GM21717 (cell line): Measurements from ENCODE around the gene KIF5C.

Source experiments
- ATAC-seq: cut with Tn5 transposase; IDR thresholded peaks from one replicate; pipeline ENCODE4 v1.9.1; 2021; ENCODE audit warnings: mild to moderate bottlenecking, moderate library complexity; ENCODE audit not compliant: unreplicated experiment

Gene KIF5C

DNA sequence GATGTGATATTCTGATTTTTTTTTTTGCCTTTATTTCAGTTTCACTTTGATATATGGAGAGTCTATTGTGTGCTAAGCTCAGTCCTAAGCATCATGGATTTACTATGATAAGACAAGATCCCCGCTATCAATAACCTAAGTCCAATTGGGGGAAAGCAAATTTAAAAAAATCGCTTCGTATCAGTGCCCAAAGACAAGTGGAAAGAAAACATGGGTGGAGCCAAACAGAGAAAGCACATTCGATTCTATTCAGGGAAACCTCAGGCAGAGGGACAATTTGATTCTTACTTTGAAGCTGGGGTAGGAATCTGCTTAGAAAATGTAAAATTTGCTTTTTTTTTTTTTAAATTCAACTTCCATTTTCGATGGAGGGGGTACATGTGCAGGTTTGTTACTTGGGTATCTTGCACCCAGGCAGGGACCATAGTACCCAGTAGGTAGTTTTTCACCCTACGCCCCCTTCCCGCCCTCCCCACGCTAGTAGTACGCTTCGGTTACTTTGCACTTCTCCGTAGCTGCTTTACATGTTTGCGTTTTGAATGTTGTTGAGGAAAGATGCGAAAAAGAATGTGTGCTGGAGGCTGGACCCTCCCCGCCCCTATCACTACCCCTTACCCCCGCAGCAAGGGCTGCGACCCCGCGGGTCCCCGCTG lies 12.4 kb downstream of the KIF5C start:
- ATAC-seq, result no peak

- ATAC-seq, result no peak
These were observed 13.0 kb downstream of the KIF5C start for GRCh38 chr2:148888003-148888501.

DNA sequence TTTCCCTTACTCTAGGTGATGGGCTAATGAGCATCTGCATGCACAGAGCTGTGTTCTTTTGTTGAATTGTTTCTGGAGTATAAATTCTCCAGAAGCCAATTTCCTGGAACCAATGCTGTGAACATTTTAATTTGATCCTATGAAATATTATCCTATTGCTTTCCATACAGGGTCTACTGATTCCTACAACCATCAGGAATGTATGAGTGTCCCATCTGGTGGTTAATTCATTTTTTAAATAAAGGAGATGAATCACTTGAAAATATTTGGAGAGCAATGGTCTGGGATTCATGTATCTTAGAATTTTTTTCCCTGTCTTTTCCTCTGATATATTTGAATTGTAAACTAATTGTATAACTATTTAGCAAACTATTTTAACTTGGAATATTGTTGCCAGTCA lies 14.0 kb downstream of the KIF5C start:
- ATAC-seq, result no peak

DNA sequence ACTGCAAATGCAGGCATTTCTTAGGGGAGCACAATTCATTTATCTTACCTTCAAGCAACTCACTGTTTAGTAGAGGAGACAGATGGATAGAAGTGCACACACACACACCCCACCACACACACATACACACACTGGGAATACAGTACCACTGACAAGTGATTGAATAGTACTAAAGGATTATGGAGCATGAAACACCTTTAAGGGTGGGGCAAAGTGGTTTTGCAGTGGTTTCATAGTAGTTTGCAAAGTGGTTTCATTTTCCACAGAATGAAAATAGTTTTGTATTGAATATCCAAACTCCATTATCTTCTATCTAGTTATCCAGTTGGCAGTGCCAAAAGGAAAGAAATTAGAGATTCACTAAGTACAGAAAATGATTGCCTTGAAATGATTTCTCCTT lies 18.9 kb downstream of the KIF5C start:
- no peak for ATAC-seq

- ATAC-seq, result no peak
These were observed 21.1 kb downstream of the KIF5C start for GRCh38 chr2:148896136-148896535.

DNA sequence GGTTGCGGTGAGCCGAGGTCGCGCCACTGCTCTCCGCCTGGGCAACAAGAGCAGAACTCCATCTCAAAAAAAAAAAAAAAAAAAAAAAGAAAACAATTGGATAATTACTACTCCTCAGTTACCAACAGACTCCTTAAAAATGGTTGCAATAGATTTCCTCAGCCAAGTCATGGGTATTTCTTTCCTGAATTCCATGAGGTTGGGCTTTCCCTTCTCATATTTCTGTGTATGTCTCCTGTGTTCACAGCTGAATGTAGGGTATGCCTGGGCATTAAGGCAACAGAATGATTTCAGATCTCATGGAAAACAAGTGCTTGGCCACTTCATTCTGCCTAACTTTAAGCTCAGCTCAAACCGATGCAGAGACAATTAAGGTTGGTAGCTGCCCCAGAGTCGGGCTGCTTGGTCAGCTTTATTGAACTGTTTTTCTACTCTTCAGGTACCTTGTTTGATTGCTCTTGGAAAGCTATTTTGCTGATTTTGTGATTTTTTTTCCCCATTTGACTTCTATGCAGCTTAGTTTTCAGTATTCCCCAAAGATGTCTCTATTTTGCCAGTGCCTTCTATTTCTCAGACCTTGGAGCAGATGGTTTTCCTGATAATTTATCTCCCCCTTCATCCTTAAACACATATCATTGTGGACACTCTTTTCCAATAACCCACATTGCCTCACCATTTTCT lies 24.8 kb downstream of the KIF5C start:
- no peak for ATAC-seq

DNA sequence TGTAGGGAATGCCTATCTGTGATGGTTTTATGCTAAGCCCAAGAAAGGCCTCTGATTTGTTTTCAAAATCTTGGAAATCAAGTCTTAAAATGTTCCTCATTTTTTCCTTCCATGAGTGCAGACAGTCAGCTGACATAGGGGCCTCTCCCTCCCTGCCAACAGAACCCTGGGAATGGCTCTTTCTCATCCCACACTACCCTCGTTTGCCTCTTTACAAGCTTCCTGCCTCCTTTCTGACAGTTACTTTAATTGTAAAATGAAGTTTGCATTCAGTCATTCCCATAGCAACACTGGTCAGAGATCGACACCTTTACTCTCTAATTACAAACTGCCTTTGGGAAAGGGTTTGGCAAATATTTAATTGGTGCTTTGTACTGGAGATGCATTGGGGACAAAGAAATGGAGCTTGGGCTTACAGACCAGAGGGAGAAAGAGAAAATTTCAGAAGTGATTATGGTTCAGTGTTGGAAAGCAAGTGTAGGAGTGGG lies 25.4 kb downstream of the KIF5C start:
- ATAC-seq, result no peak

GRCh38 chr2:148901142-148901541 lies 26.1 kb downstream of the KIF5C start:
- no peak for ATAC-seq

GRCh38 chr2:148902798-148903197 lies 27.8 kb downstream of the KIF5C start:
- ATAC-seq, result no peak

DNA sequence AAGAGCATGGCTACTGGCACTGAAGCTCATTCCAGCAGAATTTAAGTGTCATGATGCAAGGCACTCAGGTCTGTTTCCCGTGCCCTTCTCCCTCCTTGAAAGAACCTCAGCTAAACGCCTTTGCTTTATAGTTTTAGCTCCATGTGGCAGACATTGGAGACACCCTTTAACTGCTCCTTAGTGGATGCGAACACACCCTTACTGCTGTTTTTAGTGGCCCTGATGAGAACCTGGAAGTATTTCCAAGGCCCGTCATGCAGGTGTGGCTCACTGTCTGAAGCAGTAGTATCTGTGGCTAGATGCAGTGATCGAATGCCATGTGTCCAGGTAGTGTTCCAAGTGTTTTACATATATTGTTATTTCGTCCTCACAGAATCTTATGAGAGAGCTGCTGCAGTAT lies 28.3 kb downstream of the KIF5C start:
- no peak for ATAC-seq

- ATAC-seq, result no peak
These were observed 29.0 kb downstream of the KIF5C start for GRCh38 chr2:148903979-148904378.

- ATAC-seq, result no peak
These were observed 31.1 kb downstream of the KIF5C start for GRCh38 chr2:148906124-148906523.

GRCh38 chr2:148907085-148907785 lies 32.2 kb downstream of the KIF5C start:
- ATAC-seq, result no peak

DNA sequence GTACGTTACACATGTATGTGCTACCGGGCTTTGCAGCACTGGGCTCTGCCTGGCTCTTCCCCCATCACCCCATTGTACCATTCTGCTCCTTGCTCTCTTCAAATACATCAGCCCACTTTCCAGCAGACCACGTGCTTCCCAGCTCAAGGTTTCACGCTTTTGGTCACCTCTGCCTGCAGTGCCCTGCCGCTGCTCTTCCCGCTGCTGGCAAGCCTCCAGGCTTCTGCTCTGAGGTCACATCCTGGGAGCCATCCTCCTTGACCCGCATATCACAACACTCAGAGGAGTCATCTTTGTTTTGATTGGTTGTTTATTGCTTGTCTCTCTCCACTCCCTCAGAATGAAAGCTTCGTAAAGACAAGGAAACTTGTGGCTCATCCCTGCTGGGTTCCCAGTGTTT lies 34.1 kb downstream of the KIF5C start:
- ATAC-seq, result no peak

GRCh38 chr2:148913061-148913460 lies 38.0 kb downstream of the KIF5C start:
- ATAC-seq, result no peak

DNA sequence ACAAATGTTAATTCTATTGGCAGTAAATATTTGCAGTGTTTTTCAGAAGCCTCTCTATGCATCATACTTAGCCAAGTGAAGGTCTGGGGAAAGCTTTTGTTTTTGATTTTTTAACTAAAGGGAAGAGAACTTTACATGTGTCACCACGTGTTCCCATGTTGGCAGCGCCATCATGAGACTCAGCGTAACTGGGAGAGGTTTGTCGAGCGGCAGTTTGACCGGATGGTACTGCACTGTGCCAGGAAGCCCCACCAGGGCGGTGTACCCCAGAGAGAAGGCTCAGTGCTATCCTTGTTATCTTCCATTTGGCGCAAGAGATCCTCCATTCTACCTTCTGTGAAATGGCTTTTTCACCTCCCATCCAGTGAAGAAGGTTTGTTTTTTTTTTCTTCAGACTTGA lies 38.5 kb downstream of the KIF5C start:
- ATAC-seq, result no peak

DNA sequence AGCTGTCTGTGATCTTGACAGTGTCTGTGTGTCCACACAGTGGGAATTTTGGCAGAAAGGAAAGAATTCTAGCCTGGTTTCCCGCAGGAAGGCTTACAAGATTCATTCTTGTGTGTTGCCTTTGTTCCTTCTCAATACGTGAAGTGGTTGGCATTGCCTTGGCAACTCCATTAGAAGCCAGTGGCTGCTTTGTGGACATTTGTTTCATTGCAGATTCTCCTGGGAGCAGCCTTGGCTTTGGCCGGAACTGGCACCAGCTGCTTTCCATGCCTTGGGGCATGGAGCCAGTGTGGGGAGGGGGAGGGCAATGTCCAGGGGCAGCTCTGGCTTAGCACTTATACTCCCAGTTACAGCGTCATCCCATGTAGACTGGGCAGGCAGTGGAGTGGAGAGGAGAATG lies 39.4 kb downstream of the KIF5C start:
- ATAC-seq, result no peak

- ATAC-seq, result peak; percentile 68
These were observed 42.4 kb downstream of the KIF5C start for GRCh38 chr2:148917431-148917830.

- ATAC-seq, result no peak
These were observed 43.5 kb downstream of the KIF5C start for GRCh38 chr2:148918554-148918953.

DNA sequence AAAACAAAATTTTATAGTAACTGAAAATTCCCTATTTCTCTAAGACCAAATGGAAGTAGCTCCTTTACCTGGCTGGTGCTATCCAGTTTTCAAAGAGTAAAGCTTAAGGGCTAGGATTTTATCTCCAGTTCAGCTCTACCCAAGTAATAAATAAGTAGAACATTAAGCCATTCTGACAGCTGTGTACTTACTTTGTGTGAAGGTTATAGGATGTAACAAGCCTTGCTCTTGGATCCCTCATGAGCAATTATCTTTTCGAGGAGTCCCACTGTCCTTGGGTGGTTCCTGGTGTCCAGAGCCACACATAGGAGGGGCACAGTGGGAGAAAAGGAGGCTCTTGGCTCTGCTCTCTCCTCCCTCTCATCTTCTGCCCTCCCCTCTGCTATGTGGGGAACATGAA lies 45.5 kb downstream of the KIF5C start:
- no peak for ATAC-seq

DNA sequence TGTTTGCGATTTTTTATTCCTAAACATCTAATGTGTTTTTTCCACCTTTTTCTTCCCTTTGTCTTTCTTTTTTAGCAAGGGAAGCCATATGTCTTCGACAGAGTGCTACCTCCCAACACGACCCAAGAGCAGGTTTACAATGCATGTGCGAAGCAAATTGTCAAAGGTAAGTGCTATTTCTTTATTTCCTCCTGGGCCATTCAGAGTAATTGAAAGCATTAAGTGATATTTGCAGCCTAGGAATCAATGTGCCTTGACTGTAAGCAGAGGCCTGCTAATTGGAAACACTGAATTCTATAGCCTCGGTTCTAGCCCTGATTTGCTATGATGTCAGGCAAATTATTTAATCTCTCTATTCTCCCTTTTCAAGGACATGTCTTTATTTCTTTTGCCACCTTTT lies 47.0 kb downstream of the KIF5C start:
- ATAC-seq, result no peak
